K562 (cell line): ENCODE measurements around the gene MACROD2. TPM values are rescaled to one million over a fixed set of nuclear protein-coding genes. Genes with fewer than 3 reads are reported as not detected.

Experiments used
- CEBPZ ChIP-seq: fragments of 150-350 bp; IDR thresholded peaks from 2 replicates; pipeline ENCODE4 v1.6.1; 2014; ENCODE audit warnings: low read depth, mild to moderate bottlenecking, low read length, borderline replicate concordance
- FOS ChIP-seq: IDR thresholded peaks from 3 replicates; pipeline ENCODE4 v1.6.1; 2011; ENCODE audit not compliant: insufficient read length; ENCODE audit errors: extremely low read depth
- RREB1 ChIP-seq: fragments of 250-450 bp; sonication (Bioruptor Pico); IDR thresholded peaks from 2 replicates; pipeline ENCODE4 v1.4.0; 2020
- TAF1 ChIP-seq: IDR thresholded peaks from 2 replicates; pipeline ENCODE4 v1.6.1; 2011; ENCODE audit warnings: mild to moderate bottlenecking, low read length, moderate library complexity; ENCODE audit not compliant: insufficient read depth, control insufficient read depth, severe bottlenecking; ENCODE audit errors: extremely low read depth
- ZFX ChIP-seq: sonication (generic); formaldehyde crosslinking; IDR thresholded peaks from 2 replicates; pipeline ENCODE4 v1.8.0; 2022; ENCODE audit warnings: mild to moderate bottlenecking, missing genetic modification reagents, moderate library complexity
- ZNF696 ChIP-seq: fragments of 250-450 bp; sonication (Bioruptor Pico); conservative IDR thresholded peaks from 2 replicates; pipeline ENCODE4 v1.4.0; 2020; ENCODE audit warnings: mild to moderate bottlenecking, moderate library complexity
- polyA plus RNA-seq, 8 experiments: library from polyadenylated mRNA; depleted of rRNA in 4 of 8; stranded (reverse) in 5 of 8; unstranded in 3 of 8; fragments of >200 nt; fragmentation: Nextera tagmentation in 2 of 8; fragmentation: Illumina TruSeq in 1 of 8; extraction: Ambion mirVana in 2 of 8; extraction: Trizol in 1 of 8; gene quantifications; 2 replicates each; pipeline versions ENCODE4 v1.2.1 to v1.2.3, GENCODE V29; 2011 to 2014; ENCODE audit warnings: inconsistent platforms in 1 of 8, missing spikeins in 1 of 8
- total RNA-seq, 7 experiments: library from RNA; depleted of rRNA in 6 of 7; stranded (reverse); fragments of >200 nt in 6 of 7; fragmentation: Illumina TruSeq in 2 of 7; extraction: Trizol in 2 of 7; gene quantifications; 2 replicates each; pipeline versions ENCODE4 v1.2.1 to v1.2.3, GENCODE V29; 2011 to 2021; ENCODE audit warnings: low replicate concordance in 1 of 7

MACROD2 gene
- total and polyA plus RNA-seq, 9 of the 15 experiments (the other 6 are each of a cell fraction or from before 2014, with no cell fraction given), result not detected

DNA sequence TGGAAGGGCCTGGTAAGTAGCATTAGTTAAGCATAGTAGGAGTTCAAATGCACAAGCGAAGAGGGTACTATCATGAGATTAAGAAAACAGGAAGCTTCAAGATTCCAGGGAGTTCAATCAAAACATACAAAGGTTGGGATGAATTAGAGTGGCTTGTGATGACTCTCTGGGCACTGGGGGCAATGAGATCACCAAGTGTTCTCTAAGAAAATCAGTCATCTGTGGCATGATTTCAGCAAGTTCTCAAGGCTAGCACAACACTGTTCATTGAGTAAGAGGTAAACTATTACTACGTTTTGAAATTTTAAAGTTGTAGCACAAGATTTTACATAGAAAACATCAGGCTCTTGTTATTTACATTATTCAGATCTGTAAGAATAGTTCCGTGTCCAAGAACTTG, 481.8 kb downstream of the MACROD2 start (continued):
- TF ChIP-seq CEBPZ (no peak), TAF1 (no peak), ZNF696 (CRISPR knock-in tag) (no peak), ZFX (CRISPR knock-in tag) (no peak), RREB1 (no peak), FOS (no peak)
- TF ChIP-seq, all 486 proteins: peak for 0
